Chondrocyte (in vitro differentiated cells): ENCODE results near the gene SIN3A. TPM values are rescaled to one million over a fixed set of nuclear protein-coding genes. Genes with fewer than 3 reads are reported as not detected.

Experiments used
- DNase-seq: peaks from one replicate; pipeline ENCODE4 v3.0.0; 2021; ENCODE audit warnings: mixed read lengths, low spot score
- H3K27ac Mint-ChIP-seq: one replicate; pipeline ENCODE4 v1.8.0; 2021; ENCODE audit warnings: mild to moderate bottlenecking, moderate library complexity, mixed read lengths; ENCODE audit not compliant: unreplicated experiment
- H3K27me3 Mint-ChIP-seq: 2 replicates; pipeline ENCODE4 v1.8.0; 2021; ENCODE audit warnings: low read depth, mixed read lengths
- H3K36me3 Mint-ChIP-seq: 2 replicates; pipeline ENCODE4 v1.8.0; 2021; ENCODE audit warnings: low read depth, mixed read lengths
- H3K4me1 Mint-ChIP-seq: 2 replicates; pipeline ENCODE4 v1.8.0; 2021; ENCODE audit warnings: low read depth, mild to moderate bottlenecking, mixed read lengths
- H3K4me3 Mint-ChIP-seq: one replicate; pipeline ENCODE4 v1.8.0; 2021; ENCODE audit warnings: mild to moderate bottlenecking, moderate library complexity, mixed read lengths; ENCODE audit not compliant: unreplicated experiment
- H3K9me3 Mint-ChIP-seq: 2 replicates; pipeline ENCODE4 v1.8.0; 2021; ENCODE audit warnings: low read depth, mixed read lengths
- CTCF ChIP-seq: fragments of 200-600 bp; sonication (generic); IDR thresholded peaks from 2 replicates; pipeline ENCODE4 v1.5.0; 2021; ENCODE audit warnings: antibody characterized with exemption, mild to moderate bottlenecking, moderate library complexity
- total RNA-seq: library from RNA; stranded (reverse); gene quantifications from 3 replicates; pipeline ENCODE4 v1.2.1, GENCODE V29; 2021

SIN3A gene
- total RNA-seq, 1 donor from 2014 or later = 44.9 TPM

DNA sequence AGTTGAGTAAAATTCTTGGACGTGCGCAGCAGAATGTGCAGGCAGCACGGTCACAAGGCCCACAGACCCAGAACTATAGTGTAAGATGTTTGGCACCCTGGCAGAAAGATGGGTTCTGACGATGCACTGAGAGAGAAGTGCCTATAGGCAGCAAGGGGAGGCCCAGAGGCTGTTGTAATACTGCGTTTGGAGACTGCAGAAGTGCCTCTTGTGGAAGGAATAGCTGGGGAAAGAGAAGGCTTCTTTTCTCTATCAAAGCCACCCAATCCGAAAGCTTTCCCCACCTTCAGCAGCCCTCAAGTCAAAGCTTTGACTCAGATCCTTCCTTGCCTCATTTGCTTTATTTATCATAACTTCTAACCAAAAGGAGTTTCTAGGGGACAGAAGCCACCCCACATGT lies 5.2 kb upstream of the SIN3A start:
- peak overlapping the region; percentile 96 for H3K27ac Mint-ChIP-seq
- no peak for DNase-seq
- peak overlapping the region; percentile 77 for H3K4me3 Mint-ChIP-seq
- no peaks in the 10 kb centered on the region for H3K27me3 Mint-ChIP-seq
- no peak for TF ChIP-seq CTCF
- H3K4me1 Mint-ChIP-seq = peaks cover 36% of the 10 kb centered on the region
- no peaks in the 10 kb centered on the region for H3K36me3 Mint-ChIP-seq
- H3K9me3 Mint-ChIP-seq = no peaks in the 10 kb centered on the region

GRCh38 chr15:75455982-75456531 lies 4.6 kb upstream of the SIN3A start:
- peaks cover 31% of the 10 kb centered on the region for H3K4me1 Mint-ChIP-seq
- TF ChIP-seq CTCF = peak; percentile 2
- no peaks in the 10 kb centered on the region for H3K36me3 Mint-ChIP-seq
- DNase-seq = no peak
- peak overlapping the region; percentile 77 for H3K4me3 Mint-ChIP-seq
- H3K9me3 Mint-ChIP-seq = no peaks in the 10 kb centered on the region
- no peaks in the 10 kb centered on the region for H3K27me3 Mint-ChIP-seq
- H3K27ac Mint-ChIP-seq = peak overlapping the region; percentile 96

DNA sequence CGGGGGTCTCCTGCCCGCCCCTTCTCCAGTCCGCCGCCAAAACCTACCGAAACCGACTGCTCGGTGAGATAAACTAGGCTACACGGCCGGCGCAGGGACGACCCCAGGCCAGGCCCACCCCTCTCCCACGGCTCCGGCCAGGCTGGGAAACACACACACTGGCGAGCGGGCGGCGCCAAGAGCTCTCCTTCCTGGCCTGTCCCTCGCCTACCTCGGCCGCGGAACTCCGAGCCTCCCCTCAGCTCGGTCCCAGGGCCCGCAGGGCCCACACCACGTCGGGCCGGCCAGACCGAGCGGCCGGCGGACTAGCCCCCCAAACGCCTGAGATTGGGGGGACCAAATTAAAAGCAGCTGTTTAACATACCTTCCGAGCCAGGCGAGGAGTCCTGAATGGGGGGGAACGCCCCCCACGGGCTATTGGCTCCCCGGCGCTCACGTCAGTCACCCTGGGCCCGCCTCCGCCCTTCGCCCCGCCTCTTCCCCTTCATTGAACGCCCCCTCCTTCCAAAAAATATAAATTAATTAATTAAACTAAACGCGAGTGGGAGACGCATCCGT lies 4.0 kb upstream of the SIN3A start:
- Mint-ChIP-seq H3K4me1 (peaks cover 28% of the 10 kb centered on the region), H3K36me3 (no peaks in the 10 kb centered on the region), H3K9me3 (no peaks in the 10 kb centered on the region), H3K4me3 (peak overlapping the region; percentile 77), H3K27ac (peak overlapping the region; percentile 96), H3K27me3 (no peaks in the 10 kb centered on the region)
- peak; percentile 10 for TF ChIP-seq CTCF
- peak; percentile 93 for DNase-seq

GRCh38 chr15:75454471-75455378 lies 3.2 kb upstream of the SIN3A start:
- peak overlapping the region; percentile 77 for H3K4me3 Mint-ChIP-seq
- H3K27me3 Mint-ChIP-seq = no peaks in the 10 kb centered on the region
- H3K27ac Mint-ChIP-seq = peak overlapping the region; percentile 96
- DNase-seq = peak; percentile 94
- H3K36me3 Mint-ChIP-seq = no peaks in the 10 kb centered on the region
- peaks cover 32% of the 10 kb centered on the region for H3K4me1 Mint-ChIP-seq
- no peak for TF ChIP-seq CTCF
- H3K9me3 Mint-ChIP-seq = no peaks in the 10 kb centered on the region

GRCh38 chr15:75453703-75454470 lies 2.4 kb upstream of the SIN3A start:
- peak overlapping the region; percentile 92 for H3K4me3 Mint-ChIP-seq
- peak; percentile 99 for DNase-seq

More at GRCh38 chr15:75453703-75454470, 2.4 kb upstream of the SIN3A start:
- no peaks in the 10 kb centered on the region for H3K36me3 Mint-ChIP-seq
- peaks cover 40% of the 10 kb centered on the region for H3K4me1 Mint-ChIP-seq
- peak overlapping the region; percentile 96 for H3K27ac Mint-ChIP-seq
- no peaks in the 10 kb centered on the region for H3K27me3 Mint-ChIP-seq
- H3K9me3 Mint-ChIP-seq = no peaks in the 10 kb centered on the region
- no peak for TF ChIP-seq CTCF
